K562 (cell line): Measurements from ENCODE around the gene FAM174C. TPM values are rescaled to one million over a fixed set of nuclear protein-coding genes. Genes with fewer than 3 reads are reported as not detected.

Source experiments
- ATAC-seq: fragments of 200-7000 bp; cut with Tn5 transposase; 3 replicates; pipeline ENCODE4 v1.9.1; 2020; ENCODE audit warnings: moderate library complexity
- BruUV-seq: library from RNA; stranded (reverse); fragments of 400-500 nt; replicated peaks from 2 replicates; lab custom pipeline; 2021; lab: Mats Ljungman, UMichigan
- CTCF ChIA-PET: fragments of 300-600 bp; formaldehyde crosslinking; extraction: SDS; loops from one replicate; lab custom pipeline; 2021; ENCODE audit warnings: low intra/inter-chr PET ratio; lab: Yijun Ruan, JAX
- POLR2A ChIA-PET: fragments of 300-600, 350-650 bp; sonication (Branson Sonifier 250); formaldehyde crosslinking; extraction: SDS; loops from one replicate; lab custom pipeline; 2021; ENCODE audit warnings: antibody characterized with exemption, inconsistent platforms; lab: Yijun Ruan, JAX
- DNase-seq, 4 experiments: peaks; one replicate each; pipeline versions ENCODE4 v3.0.0 to v3.0.0-alpha.2; 2011 to 2018; ENCODE audit warnings: low spot score in 3 of 4, mixed read lengths in 3 of 4; ENCODE audit errors: extremely low read depth in 1 of 4
- FAIRE-seq: peaks from 2 replicates; lab custom pipeline; 2011; peaks lifted over from hg19 to GRCh38; lab: Jason Lieb, UNC
- H2AFZ ChIP-seq: 2 replicates; pipeline ENCODE4 v1.6.0; 2011; ENCODE audit warnings: low read depth, low read length, control low read depth, inconsistent platforms
- H3K27ac ChIP-seq: fragments of 200-600 bp; 3 replicates; pipeline ENCODE4 v1.8.0; 2011; ENCODE audit warnings: low read depth, mild to moderate bottlenecking, control low read depth, inconsistent platforms, low read length, moderate library complexity, mixed read lengths; ENCODE audit errors: extremely low read depth
- H3K27me3 ChIP-seq, 2 experiments: fragments of 300-600 bp in 1 of 2; 2 replicates in 1 of 2; 3 replicates in 1 of 2; pipeline versions ENCODE4 v1.6.0 to v1.8.0; 2011; ENCODE audit warnings: inconsistent platforms in 2 of 2, low read length in 2 of 2, mild to moderate bottlenecking in 1 of 2, mixed read lengths in 1 of 2, moderate library complexity in 1 of 2; ENCODE audit not compliant: control insufficient read depth in 2 of 2, insufficient read depth in 2 of 2
- H3K36me3 ChIP-seq: fragments of 300-600 bp; 3 replicates; pipeline ENCODE4 v1.8.0; 2011; ENCODE audit warnings: mild to moderate bottlenecking, low read length, inconsistent platforms; ENCODE audit not compliant: control insufficient read depth, insufficient read depth
- H3K4me1 ChIP-seq, 2 experiments: fragments of 200-600 bp in 1 of 2; replicated peaks in 1 of 2; 2 replicates in 1 of 2; 3 replicates in 1 of 2; pipeline versions ENCODE4 v1.5.1 to v1.8.0; 2011; ENCODE audit warnings: inconsistent platforms in 2 of 2, low read length in 2 of 2, mild to moderate bottlenecking in 1 of 2, mixed read lengths in 1 of 2, moderate library complexity in 1 of 2; ENCODE audit not compliant: control insufficient read depth in 2 of 2, insufficient read depth in 2 of 2
- H3K4me2 ChIP-seq: 2 replicates; pipeline ENCODE4 v1.6.1; 2011; ENCODE audit warnings: low read length, control low read depth, inconsistent platforms, mixed read lengths; ENCODE audit not compliant: insufficient read depth
- H3K4me3 ChIP-seq: fragments of 200-600 bp; sonication (generic), shearing (Covaris generic); 2 replicates; pipeline ENCODE4 v1.5.1; 2016; ENCODE audit warnings: control low read depth, inconsistent platforms
- H3K79me2 ChIP-seq: fragments of 200-600 bp; 3 replicates; pipeline ENCODE4 v1.8.0; 2011; ENCODE audit warnings: low read length, inconsistent platforms; ENCODE audit not compliant: control insufficient read depth, insufficient read depth
- H3K9ac ChIP-seq, 2 experiments: 2 replicates each; pipeline versions ENCODE4 v1.6.0 to v1.6.1; 2011; ENCODE audit warnings: low read depth in 2 of 2, low read length in 2 of 2, control low read depth in 1 of 2, inconsistent platforms in 1 of 2, mild to moderate bottlenecking in 1 of 2, mixed read lengths in 1 of 2; ENCODE audit not compliant: insufficient read depth in 1 of 2
- H3K9me1 ChIP-seq: one replicate; pipeline ENCODE4 v1.6.0; 2011; ENCODE audit warnings: inconsistent platforms, mild to moderate bottlenecking, low read length, moderate library complexity; ENCODE audit not compliant: control insufficient read depth, insufficient read depth
- H3K9me3 ChIP-seq: replicated peaks from 2 replicates; pipeline ENCODE4 v1.5.1; 2011; ENCODE audit warnings: low read depth, low read length, inconsistent platforms; ENCODE audit not compliant: control insufficient read depth, insufficient read depth
- H4K20me1 ChIP-seq: replicated peaks from 2 replicates; pipeline ENCODE4 v1.6.1; 2011; ENCODE audit warnings: low read length, inconsistent platforms, mixed read lengths; ENCODE audit not compliant: control insufficient read depth, insufficient read depth
- FOXJ2 ChIP-seq: fragments of 200-800 bp; sonication (Bioruptor generic); IDR thresholded peaks from 2 replicates; pipeline ENCODE4 v1.6.1; 2016; ENCODE audit warnings: missing genetic modification characterization, missing compliant biosample characterization
- POLR2G ChIP-seq: fragments of 200-400 bp; formaldehyde crosslinking; IDR thresholded peaks from 2 replicates; pipeline ENCODE4 v1.6.1; 2017; ENCODE audit warnings: low read depth, mild to moderate bottlenecking, antibody characterized with exemption, low read length, moderate library complexity
- TBP ChIP-seq: optimal IDR thresholded peaks from 2 replicates; pipeline ENCODE3; 2011; ENCODE audit warnings: low read depth, low read length, improper control_type of control experiment
- WGBS: fragments of 100-300 bp; shearing (Covaris generic); methylation state at CpG from one replicate; pipeline ENCODE4 v1.1.6; 2016; ENCODE audit warnings: low coverage, mixed read lengths; ENCODE audit not compliant: insufficient coverage; ENCODE audit errors: missing lambda C conversion rate; 5-methylcytosine and 5-hydroxymethylcytosine counted together
- in situ Hi-C: fragments of 300-500 bp; cut with MboI; formaldehyde crosslinking; loops from 4 replicates; pipeline ENCODE4 v1.15.0; 2018; ENCODE audit warnings: inconsistent platforms, mixed read lengths
- intact Hi-C: fragments of 100-400 bp; cut with micrococcal nuclease; formaldehyde crosslinking; loops from 2 replicates; pipeline ENCODE4 v1.14.2; 2022
- polyA plus RNA-seq, 8 experiments: library from polyadenylated mRNA; depleted of rRNA in 4 of 8; stranded (reverse) in 5 of 8; unstranded in 3 of 8; fragments of >200 nt; fragmentation: Nextera tagmentation in 2 of 8; fragmentation: Illumina TruSeq in 1 of 8; extraction: Ambion mirVana in 2 of 8; extraction: Trizol in 1 of 8; gene quantifications; 2 replicates each; pipeline versions ENCODE4 v1.2.1 to v1.2.3, GENCODE V29; 2011 to 2014; ENCODE audit warnings: inconsistent platforms in 1 of 8, missing spikeins in 1 of 8
- total RNA-seq, 7 experiments: library from RNA; depleted of rRNA in 6 of 7; stranded (reverse); fragments of >200 nt in 6 of 7; fragmentation: Illumina TruSeq in 2 of 7; extraction: Trizol in 2 of 7; gene quantifications; 2 replicates each; pipeline versions ENCODE4 v1.2.1 to v1.2.3, GENCODE V29; 2011 to 2021; ENCODE audit warnings: low replicate concordance in 1 of 7

Gene FAM174C
- total and polyA plus RNA-seq, 9 of the 15 experiments (the other 6 are each of a cell fraction or from before 2014, with no cell fraction given) = 0.66 to 89.6 (median 20.3) TPM

DNA sequence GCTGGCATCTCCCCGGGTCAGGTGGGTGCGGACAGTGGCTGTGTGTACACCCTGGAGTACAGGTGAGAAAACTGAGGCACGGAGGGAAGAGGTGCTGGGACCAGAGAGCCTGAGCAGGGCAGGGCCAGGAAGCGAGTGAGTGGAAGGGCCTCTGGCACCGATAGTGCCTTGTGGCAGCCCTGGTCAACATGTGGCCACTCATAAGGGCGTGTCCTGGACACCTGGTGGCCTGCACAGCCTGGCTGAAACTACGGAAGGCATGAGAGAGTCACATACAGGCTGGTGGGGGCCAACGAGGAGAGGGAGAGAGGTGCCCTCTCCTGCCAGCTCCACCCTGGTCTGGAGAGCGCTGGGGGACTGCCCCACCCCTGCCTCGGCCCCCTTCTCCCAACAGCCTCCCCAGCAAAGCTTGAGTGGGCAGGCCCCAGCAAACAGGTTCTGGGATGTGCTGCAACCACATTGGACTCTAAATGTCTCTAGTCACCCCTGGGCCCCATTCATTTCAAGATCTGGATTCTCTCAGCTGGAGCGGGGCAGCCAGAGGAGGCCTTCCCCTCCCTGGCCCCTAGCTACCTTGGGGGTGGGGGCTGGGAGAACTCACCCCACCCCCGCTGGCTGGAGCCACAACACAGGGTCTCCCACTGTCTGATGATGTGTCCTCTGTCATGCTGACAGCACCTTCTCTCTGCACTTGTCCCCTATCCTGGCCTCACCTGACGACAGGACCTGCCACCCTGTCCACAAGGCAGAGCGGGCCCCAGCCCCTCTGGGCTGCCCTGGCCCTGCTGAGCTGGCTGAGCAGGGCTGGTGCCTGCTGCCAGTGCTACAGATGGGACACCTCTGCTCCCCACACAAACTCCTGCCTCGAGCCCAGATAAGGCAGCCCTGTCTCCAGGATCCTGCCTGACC, 43.3 kb upstream of the FAM174C start:
- BruUV-seq = no TSS peak
- 82% methylated on average over 11 of the region's 15 CpGs for WGBS
- H3K9me1 ChIP-seq = no peaks in the 10 kb centered on the region
- H3K27ac ChIP-seq = peak overlapping the region; percentile 2; the same call in 1 of the 3 replicates
- FAIRE-seq (no peak), DNase-seq (no peak), ATAC-seq (peak; percentile 8; the same call in 2 of the 3 replicates)
- POLR2A ChIA-PET = interaction anchor here (0.6 to 1.5 kb wide), 2 partner anchors 14 to 99 kb away, joined by 3 to 7 read pairs; no protein-coding TSS in a partner anchor
- intact Hi-C loops (no loop called here), in situ Hi-C loops (loop anchor here (25.0 kb wide), 1 partner anchor 470 kb away; the partner anchor contains the start of gene MISP)
- peaks cover 53% of the 10 kb centered on the region; the same call in 1 of the 3 replicates for H3K36me3 ChIP-seq
- H4K20me1 ChIP-seq = no peaks in the 10 kb centered on the region
- peaks cover under 1 to 77% of the 10 kb centered on the region in 2 experiments; a peak in 4 of 5 replicates for H3K4me1 ChIP-seq
- no peak for TF ChIP-seq TBP
- TF ChIP-seq FOXJ2 (tag) = no peak
- peak; percentile 17; the same call in 1 of the 2 replicates for TF ChIP-seq POLR2G
- CTCF ChIA-PET = no interaction called here
- 0 out of 3 replicates have a peak, but pooled peaks cover 2% of the 10 kb centered on the region for H3K79me2 ChIP-seq
- peak overlapping the region in 1 of 2 experiments; percentile 86; a peak in 2 of 4 replicates for H3K9ac ChIP-seq
- H2AFZ ChIP-seq = no peak overlapping the region
- no peaks in the 10 kb centered on the region for H3K27me3 ChIP-seq
- no peaks in the 10 kb centered on the region; the same call in 1 of the 2 replicates for H3K9me3 ChIP-seq
- H3K4me2 ChIP-seq = no peak overlapping the region
- no peak overlapping the region for H3K4me3 ChIP-seq
